Memory B cell (primary cell): ENCODE data around the gene RHOT2.

Experiments used
- ATAC-seq: fragments of 150-1000 bp; cut with Tn5 transposase; 2 replicates; pipeline ENCODE4 v1.10.0; 2021; ENCODE audit warnings: low read depth, mild to moderate bottlenecking, moderate library complexity
- DNase-seq, 2 donors: peaks; one replicate each; pipeline ENCODE4 v3.0.0; 2022; ENCODE audit warnings: low spot score in 2 of 2
- H3K27ac Mint-ChIP-seq: one replicate; pipeline ENCODE4 v1.8.0; 2022; ENCODE audit warnings: mild to moderate bottlenecking, moderate library complexity, mixed read lengths
- H3K27me3 Mint-ChIP-seq: one replicate; pipeline ENCODE4 v1.8.0; 2022; ENCODE audit warnings: mixed read lengths
- H3K36me3 Mint-ChIP-seq: one replicate; pipeline ENCODE4 v1.8.0; 2022; ENCODE audit warnings: mild to moderate bottlenecking, mixed read lengths
- H3K4me1 Mint-ChIP-seq: one replicate; pipeline ENCODE4 v1.8.0; 2022; ENCODE audit warnings: mixed read lengths
- H3K4me3 Mint-ChIP-seq: one replicate; pipeline ENCODE4 v1.8.0; 2022; ENCODE audit warnings: mild to moderate bottlenecking, moderate library complexity, mixed read lengths
- H3K9me3 Mint-ChIP-seq: one replicate; pipeline ENCODE4 v1.8.0; 2022; ENCODE audit warnings: mixed read lengths

The RHOT2 gene

DNA sequence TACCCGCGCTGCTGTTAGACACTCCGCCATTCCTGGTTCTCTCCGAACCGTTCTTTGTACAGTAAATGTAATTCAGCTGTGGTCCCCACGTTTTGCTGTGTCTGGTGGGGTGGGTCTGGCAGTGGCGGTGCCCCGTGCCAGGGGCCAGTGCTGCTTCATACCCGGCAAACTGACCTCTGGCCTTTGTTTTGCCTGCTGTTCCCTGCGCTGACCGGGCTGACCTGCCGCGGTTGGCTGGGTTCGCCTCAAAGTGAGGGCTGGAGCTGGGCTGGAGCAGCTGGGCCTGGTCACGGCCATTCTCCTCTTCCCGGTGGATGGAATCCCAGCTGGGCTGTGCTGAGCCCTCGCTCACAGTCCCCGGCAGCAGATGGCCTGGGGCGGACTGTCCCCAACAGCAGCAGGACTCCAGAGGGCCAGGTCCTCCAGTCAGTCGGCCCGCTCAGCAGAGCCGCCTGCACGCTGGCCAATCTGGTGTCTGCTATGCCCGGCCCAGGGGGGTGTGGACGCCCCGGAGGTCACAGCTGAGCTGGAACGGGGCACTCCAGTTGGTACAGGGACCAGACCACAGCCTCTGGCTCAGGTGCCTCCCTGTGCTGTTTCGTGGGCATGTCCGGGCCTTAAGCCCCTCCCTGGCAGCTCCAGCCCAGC is 38.6 kb upstream of the RHOT2 start:
- no peak for ATAC-seq
- DNase-seq, result no peak
- peaks cover 5% of the 10 kb centered on the region for H3K36me3 Mint-ChIP-seq
- no peak overlapping the region for H3K4me3 Mint-ChIP-seq
- H3K27me3 Mint-ChIP-seq, result peaks cover 3% of the 10 kb centered on the region
- no peak overlapping the region for H3K27ac Mint-ChIP-seq
- H3K4me1 Mint-ChIP-seq, result peaks cover 3% of the 10 kb centered on the region
- H3K9me3 Mint-ChIP-seq, result no peaks in the 10 kb centered on the region

DNA sequence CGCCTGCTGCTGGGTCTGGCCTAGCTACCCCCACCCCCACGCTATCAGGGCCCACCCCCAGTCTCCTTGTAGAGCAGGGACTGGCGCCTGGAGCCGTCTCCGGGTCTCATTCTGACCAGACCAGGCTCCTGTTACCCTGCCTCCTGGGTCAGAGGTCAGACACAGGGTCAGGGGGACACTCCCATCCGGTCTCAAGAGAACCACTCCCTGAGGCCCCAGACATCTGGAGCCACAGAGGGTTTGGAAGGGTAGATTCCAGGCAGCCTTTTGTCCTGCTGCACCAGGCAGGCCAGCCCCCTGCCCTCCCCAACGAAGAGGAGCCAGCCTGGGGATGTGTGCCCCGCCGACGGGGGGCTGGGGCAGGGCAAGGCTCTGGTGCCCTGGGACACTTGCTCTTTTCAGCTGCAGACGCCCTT is 38.1 kb upstream of the RHOT2 start:
- H3K36me3 Mint-ChIP-seq, result peaks cover 5% of the 10 kb centered on the region
- DNase-seq (no peak), ATAC-seq (no peak)
- H3K4me1 Mint-ChIP-seq, result peaks cover 4% of the 10 kb centered on the region
- no peak overlapping the region for H3K4me3 Mint-ChIP-seq
- H3K27ac Mint-ChIP-seq, result no peak overlapping the region
- no peaks in the 10 kb centered on the region for H3K9me3 Mint-ChIP-seq
- peaks cover 3% of the 10 kb centered on the region for H3K27me3 Mint-ChIP-seq

- Mint-ChIP-seq H3K4me3 (no peak overlapping the region), H3K36me3 (peaks cover 5% of the 10 kb centered on the region), H3K4me1 (peaks cover 5% of the 10 kb centered on the region), H3K9me3 (no peaks in the 10 kb centered on the region), H3K27ac (no peak overlapping the region), H3K27me3 (peaks cover 3% of the 10 kb centered on the region)
- ATAC-seq (no peak), DNase-seq (no peak)
Observed at GRCh38 chr16:630249-630814, 37.6 kb upstream of the RHOT2 start.

DNA sequence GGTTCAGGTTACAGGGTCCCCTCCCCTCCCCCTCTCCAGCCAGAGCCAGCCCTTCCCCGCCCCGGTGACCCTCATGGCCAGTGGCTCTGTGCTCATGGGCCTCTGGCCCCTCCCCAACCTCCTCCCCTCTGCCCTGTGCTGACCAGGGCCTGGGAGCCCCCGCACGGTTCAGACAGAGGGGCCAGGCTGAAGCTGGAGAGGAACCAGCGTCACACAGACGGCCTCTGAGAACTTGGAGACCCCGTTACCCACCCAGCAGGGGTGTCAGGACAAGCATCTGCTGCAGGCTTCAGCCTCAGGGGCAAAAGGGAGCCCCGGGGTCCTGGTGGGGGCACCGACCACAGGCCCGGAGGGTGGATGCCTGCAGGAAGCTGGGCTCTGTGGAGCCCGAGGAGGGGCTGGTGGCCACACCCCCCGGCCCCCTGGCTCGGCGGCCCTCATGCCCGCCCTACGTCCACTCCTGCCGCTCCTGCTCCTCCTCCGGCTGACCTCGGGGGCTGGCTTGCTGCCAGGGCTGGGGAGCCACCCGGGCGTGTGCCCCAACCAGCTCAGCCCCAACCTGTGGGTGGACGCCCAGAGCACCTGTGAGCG is 37.0 kb upstream of the RHOT2 start, which contains the start of gene WFIKKN1:
TSS of gene WFIKKN1 (plus strand) at position 171 of the 591 bp plus-strand sequence. CDS start at position 440, 269 bp downstream.
- peaks cover 3% of the 10 kb centered on the region for H3K27me3 Mint-ChIP-seq
- H3K27ac Mint-ChIP-seq, result no peak within 1 kb of the TSS
- no peak within 1 kb of the TSS for H3K4me3 Mint-ChIP-seq
- peaks cover 5% of the 10 kb centered on the region for H3K4me1 Mint-ChIP-seq
- H3K9me3 Mint-ChIP-seq, result no peaks in the 10 kb centered on the region
- H3K36me3 Mint-ChIP-seq, result peaks cover 5% of the 10 kb centered on the region
- DNase-seq (no peak), ATAC-seq (no peak)

- H3K4me3 Mint-ChIP-seq, result no peak overlapping the region
- H3K27ac Mint-ChIP-seq, result no peak overlapping the region
- H3K9me3 Mint-ChIP-seq, result no peaks in the 10 kb centered on the region
- DNase-seq (no peak), ATAC-seq (no peak)
- peaks cover 7% of the 10 kb centered on the region for H3K4me1 Mint-ChIP-seq
- peaks cover 3% of the 10 kb centered on the region for H3K27me3 Mint-ChIP-seq
- H3K36me3 Mint-ChIP-seq, result no peaks in the 10 kb centered on the region
Observed at GRCh38 chr16:631808-632358, 36.0 kb upstream of the RHOT2 start.

DNA sequence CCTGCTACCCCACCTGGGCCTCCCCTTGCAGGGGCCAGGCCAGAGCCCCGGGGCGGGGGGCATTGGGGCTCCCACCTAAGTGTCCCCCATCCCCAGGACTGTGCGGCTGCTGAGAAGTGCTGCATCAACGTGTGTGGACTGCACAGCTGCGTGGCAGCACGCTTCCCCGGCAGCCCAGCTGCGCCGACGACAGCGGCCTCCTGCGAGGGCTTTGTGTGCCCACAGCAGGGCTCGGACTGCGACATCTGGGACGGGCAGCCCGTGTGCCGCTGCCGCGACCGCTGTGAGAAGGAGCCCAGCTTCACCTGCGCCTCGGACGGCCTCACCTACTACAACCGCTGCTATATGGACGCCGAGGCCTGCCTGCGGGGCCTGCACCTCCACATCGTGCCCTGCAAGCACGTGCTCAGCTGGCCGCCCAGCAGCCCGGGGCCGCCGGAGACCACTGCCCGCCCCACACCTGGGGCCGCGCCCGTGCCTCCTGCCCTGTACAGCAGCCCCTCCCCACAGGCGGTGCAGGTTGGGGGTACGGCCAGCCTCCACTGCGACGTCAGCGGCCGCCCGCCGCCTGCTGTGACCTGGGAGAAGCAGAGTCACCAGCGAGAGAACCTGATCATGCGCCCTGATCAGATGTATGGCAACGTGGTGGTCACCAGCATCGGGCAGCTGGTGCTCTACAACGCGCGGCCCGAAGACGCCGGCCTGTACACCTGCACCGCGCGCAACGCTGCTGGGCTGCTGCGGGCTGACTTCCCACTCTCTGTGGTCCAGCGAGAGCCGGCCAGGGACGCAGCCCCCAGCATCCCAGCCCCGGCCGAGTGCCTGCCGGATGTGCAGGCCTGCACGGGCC is 35.2 kb upstream of the RHOT2 start:
- Mint-ChIP-seq H3K4me1 (peaks cover 7% of the 10 kb centered on the region), H3K27me3 (peaks cover 3% of the 10 kb centered on the region), H3K36me3 (no peaks in the 10 kb centered on the region), H3K9me3 (no peaks in the 10 kb centered on the region), H3K4me3 (no peak overlapping the region), H3K27ac (no peak overlapping the region)
- DNase-seq (no peak), ATAC-seq (no peak)

- H3K27me3 Mint-ChIP-seq, result peaks cover 3% of the 10 kb centered on the region
- DNase-seq, result no peak
- H3K4me3 Mint-ChIP-seq, result no peak overlapping the region
- H3K27ac Mint-ChIP-seq, result no peak overlapping the region
- H3K4me1 Mint-ChIP-seq, result peaks cover 10% of the 10 kb centered on the region
- no peak for ATAC-seq
- H3K9me3 Mint-ChIP-seq, result no peaks in the 10 kb centered on the region
- no peaks in the 10 kb centered on the region for H3K36me3 Mint-ChIP-seq
Observed at GRCh38 chr16:633336-634050, 34.4 kb upstream of the RHOT2 start.

- Mint-ChIP-seq H3K4me1 (peaks cover 13% of the 10 kb centered on the region), H3K27me3 (peaks cover 3% of the 10 kb centered on the region), H3K4me3 (peak overlapping the region; percentile 61), H3K27ac (no peak overlapping the region), H3K9me3 (no peaks in the 10 kb centered on the region), H3K36me3 (no peaks in the 10 kb centered on the region)
- ATAC-seq, result no peak
- no peak for DNase-seq
Observed at GRCh38 chr16:634051-634670, 33.8 kb upstream of the RHOT2 start.

- Mint-ChIP-seq H3K36me3 (no peaks in the 10 kb centered on the region), H3K4me1 (peaks cover 13% of the 10 kb centered on the region), H3K27me3 (peaks cover 3% of the 10 kb centered on the region), H3K4me3 (peak overlapping the region; percentile 82), H3K27ac (no peak overlapping the region), H3K9me3 (no peaks in the 10 kb centered on the region)
- ATAC-seq, result no peak
- DNase-seq, result no peak
Observed at GRCh38 chr16:634996-635395, 32.9 kb upstream of the RHOT2 start.

DNA sequence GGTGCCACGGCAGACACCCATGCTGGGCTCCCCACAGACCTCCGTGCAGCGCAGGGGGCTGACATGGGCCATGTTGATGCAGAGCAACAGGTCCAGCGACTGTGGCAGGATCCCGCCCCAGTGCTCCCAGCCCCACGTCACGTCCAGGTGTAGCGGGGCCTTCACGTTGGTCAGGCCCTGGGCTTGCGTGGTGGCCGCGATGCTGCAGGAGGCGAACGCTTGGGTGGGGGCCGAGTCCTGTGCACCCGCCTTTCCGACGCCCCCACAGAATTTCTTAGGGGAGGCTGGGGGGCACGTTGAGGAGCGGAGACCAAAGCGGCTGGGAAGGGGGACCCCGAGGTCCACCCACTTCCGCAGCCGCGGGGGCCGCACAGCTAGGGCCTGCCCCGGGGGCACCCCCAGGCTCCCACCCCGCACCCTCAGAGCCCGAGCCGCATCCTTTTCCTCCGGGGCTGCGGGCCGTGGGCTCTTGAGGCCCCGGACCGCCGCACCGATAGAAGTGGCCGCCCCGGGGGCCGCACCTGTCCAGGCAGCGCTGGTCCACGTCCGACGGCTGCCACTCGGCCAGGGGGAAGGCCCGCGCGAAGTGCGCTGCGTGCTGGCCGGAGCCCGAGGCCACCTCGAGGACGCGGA is 32.2 kb upstream of the RHOT2 start:
- no peaks in the 10 kb centered on the region for H3K9me3 Mint-ChIP-seq
- H3K4me1 Mint-ChIP-seq, result peaks cover 13% of the 10 kb centered on the region
- no peaks in the 10 kb centered on the region for H3K36me3 Mint-ChIP-seq
- ATAC-seq (no peak), DNase-seq (no peak)
- H3K4me3 Mint-ChIP-seq, result peak overlapping the region; percentile 96
- H3K27ac Mint-ChIP-seq, result peak overlapping the region; percentile 99
- peaks cover 3% of the 10 kb centered on the region for H3K27me3 Mint-ChIP-seq

GRCh38 chr16:636206-637080 is 31.5 kb upstream of the RHOT2 start, which contains the start of gene METTL26:
TSS of gene METTL26 (minus strand) at chr16:636305. CDS start at chr16:636290, 15 bp downstream.
- peaks cover 13% of the 10 kb centered on the region for H3K4me1 Mint-ChIP-seq
- H3K4me3 Mint-ChIP-seq, result peak within 1 kb of the TSS; percentile 96
- peak within 1 kb of the TSS; percentile 99 for H3K27ac Mint-ChIP-seq
- no peaks in the 10 kb centered on the region for H3K9me3 Mint-ChIP-seq
- H3K27me3 Mint-ChIP-seq, result peaks cover 3% of the 10 kb centered on the region
- DNase-seq (peak; percentile 92 to 98), ATAC-seq (peak; percentile 84)
- H3K36me3 Mint-ChIP-seq, result no peaks in the 10 kb centered on the region
